ENCODE data around the gene MS4A2.

GRCh38 chr11:60100516-60100915 is 12.1 kb downstream of the MS4A2 start:
- no peak for TF ChIP-seq SUZ12 (IDR thresholded peaks at IDR 0.05)
- TF ChIP-seq FOXK2 (IDR thresholded peaks at IDR 0.05) = no peak
- no peak for TF ChIP-seq ELF4 (IDR thresholded peaks at IDR 0.05)
- no peak for TF ChIP-seq CTBP1 (IDR thresholded peaks at IDR 0.05; ENCODE audit: borderline replicate concordance)
- no peak for TF ChIP-seq PKNOX1 (IDR thresholded peaks at IDR 0.05)
- TF ChIP-seq ZNF384 (IDR thresholded peaks at IDR 0.05) = no peak
- TF ChIP-seq NFRKB (IDR thresholded peaks at IDR 0.05) = no peak
- TF ChIP-seq ARNT (IDR thresholded peaks at IDR 0.05) = no peak
- no peak for TF ChIP-seq SP1 (IDR thresholded peaks at IDR 0.05)
- TF ChIP-seq LEF1 (IDR thresholded peaks at IDR 0.05; ENCODE audit: borderline replicate concordance) = no peak

All from HEK293T (cell line).